Thyroid gland (tissue), 4 donors: ENCODE data around the gene MAST4. TPM values are rescaled to one million over a fixed set of nuclear protein-coding genes. Genes with fewer than 3 reads are reported as not detected.

ENCODE experiments used
- DNase-seq, 2 donors: peaks; one replicate each; pipeline ENCODE4 v3.0.0-alpha.2; 2019
- H3K27ac ChIP-seq, 3 donors: fragments of 200-600 bp; sonication (generic); 1 replicate in 2 of 3; 2 replicates in 1 of 3; pipeline ENCODE4 v1.5.1; 2016 to 2019; ENCODE audit warnings: mild to moderate bottlenecking in 1 of 3, moderate library complexity in 1 of 3
- H3K27me3 ChIP-seq: fragments of 200-600 bp; sonication (generic); one replicate; pipeline ENCODE4 v1.5.1; 2019
- H3K36me3 ChIP-seq, 2 donors: fragments of 200-600 bp; sonication (generic); one replicate each; pipeline ENCODE4 v1.5.1; 2016 to 2019
- H3K4me1 ChIP-seq, 2 donors: fragments of 200-600 bp; sonication (generic); one replicate each; pipeline ENCODE4 v1.5.1; 2017 to 2019
- H3K4me3 ChIP-seq, 3 donors: fragments of 200-600 bp; sonication (generic); replicated peaks in 1 of 3; 1 replicate in 2 of 3; 2 replicates in 1 of 3; pipeline ENCODE4 v1.5.1; 2016; ENCODE audit warnings: mild to moderate bottlenecking in 1 of 3
- H3K9me3 ChIP-seq: fragments of 200-600 bp; sonication (generic); one replicate; pipeline ENCODE4 v1.5.1; 2017
- CTCF ChIP-seq, 6 experiments: fragments of 200-600 bp in 3 of 6; fragments of 450-650 bp in 3 of 6; sonication (generic) in 3 of 6; IDR thresholded peaks; one replicate each; pipeline ENCODE4 v1.5.1; 2016 to 2019; ENCODE audit warnings: antibody characterized with exemption in 6 of 6, mild to moderate bottlenecking in 2 of 6, inconsistent platforms in 1 of 6, moderate library complexity in 1 of 6
- POLR2A ChIP-seq, 2 donors: fragments of 450-650 bp; IDR thresholded peaks; one replicate each; pipeline ENCODE4 v1.6.1; 2017; ENCODE audit warnings: antibody characterized with exemption in 2 of 2, mild to moderate bottlenecking in 2 of 2, moderate library complexity in 1 of 2
- WGBS, 2 donors: methylation state at CpG; one replicate each; pipeline ENCODE4 v1.1.5; 2017; 5-methylcytosine and 5-hydroxymethylcytosine counted together
- intact Hi-C: fragments of 100-400 bp; cut with DNase I; formaldehyde crosslinking; loops from one replicate; pipeline ENCODE4 v1.15.1; 2023
- total RNA-seq, 4 donors: library from RNA; depleted of rRNA; stranded (reverse); fragments of >200 nt; gene quantifications; one replicate each; pipeline ENCODE4 v1.2.3, GENCODE V29; 2016

MAST4 gene
- total RNA-seq, 4 donors from 2014 or later, result 20.2 to 38.3 (median 24.4) TPM

- H3K4me3 ChIP-seq, result no peak overlapping the region
- TF ChIP-seq CTCF (IDR thresholded peaks at IDR 0.05), result no peak
- no peak for DNase-seq
- intact Hi-C loops, result no loop called here
- 71 to 78% methylated on average over 6 of the region's 6 CpGs for WGBS, 2 donors
- no peaks in the 10 kb centered on the region for H3K27me3 ChIP-seq
- H3K4me1 ChIP-seq, result no peaks in the 10 kb centered on the region
- H3K9me3 ChIP-seq, result no peaks in the 10 kb centered on the region
- no peaks in the 10 kb centered on the region for H3K36me3 ChIP-seq
- no peak overlapping the region for H3K27ac ChIP-seq
Measured at GRCh38 chr5:66553916-66554575, 42.1 kb upstream of the MAST4 start.

- DNase-seq, result no peak
- Histone ChIP-seq H3K36me3 (no peaks in the 10 kb centered on the region), H3K4me1 (no peaks in the 10 kb centered on the region), H3K4me3 (no peak overlapping the region), H3K27me3 (no peaks in the 10 kb centered on the region), H3K27ac (no peak overlapping the region), H3K9me3 (no peaks in the 10 kb centered on the region)
- WGBS, 2 donors, result 93 to 95% methylated on average over 2 of the region's 2 CpGs
- intact Hi-C loops, result no loop called here
- no peak for TF ChIP-seq CTCF (IDR thresholded peaks at IDR 0.05)
- TF ChIP-seq POLR2A (IDR thresholded peaks at IDR 0.05), result no peak
Measured at GRCh38 chr5:66554884-66555283, 41.3 kb upstream of the MAST4 start.

GRCh38 chr5:66558560-66558959 is 37.6 kb upstream of the MAST4 start:
- intact Hi-C loops, result no loop called here
- 96 to 98% methylated on average over 3 of the region's 3 CpGs for WGBS, 2 donors
- Histone ChIP-seq H3K4me3 (no peak overlapping the region), H3K27me3 (no peaks in the 10 kb centered on the region), H3K27ac (no peak overlapping the region), H3K9me3 (no peaks in the 10 kb centered on the region), H3K36me3 (no peaks in the 10 kb centered on the region), H3K4me1 (no peaks in the 10 kb centered on the region)
- DNase-seq, result no peak
- TF ChIP-seq CTCF (IDR thresholded peaks at IDR 0.05) (no peak), POLR2A (IDR thresholded peaks at IDR 0.05) (no peak)

DNA sequence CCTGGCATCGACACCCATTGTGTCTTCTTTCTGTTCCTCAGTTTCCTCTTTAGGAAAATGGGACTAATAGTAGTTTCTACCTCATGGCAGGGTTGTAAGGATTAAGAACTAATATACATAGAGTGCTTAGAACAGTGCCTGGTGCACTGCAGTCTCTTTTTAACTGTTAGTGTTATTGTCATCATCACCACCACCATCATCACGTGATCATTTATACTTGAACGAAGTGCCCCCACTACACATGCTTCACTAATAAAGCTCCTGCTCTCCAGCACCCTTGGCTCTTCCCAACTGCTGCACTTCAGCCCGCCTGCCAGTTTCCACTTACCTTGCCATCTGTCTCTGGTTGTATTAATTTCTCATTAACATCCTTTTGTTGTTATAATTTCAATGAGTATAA is 35.8 kb upstream of the MAST4 start:
- intact Hi-C loops, result no loop called here
- no peaks in the 10 kb centered on the region for H3K9me3 ChIP-seq
- no peaks in the 10 kb centered on the region for H3K27me3 ChIP-seq
- WGBS, 2 donors, result 79 to 80% methylated on average over 4 of the region's 4 CpGs
- TF ChIP-seq CTCF (IDR thresholded peaks at IDR 0.05), result no peak
- no peak for TF ChIP-seq POLR2A (IDR thresholded peaks at IDR 0.05)
- H3K36me3 ChIP-seq, result no peaks in the 10 kb centered on the region
- DNase-seq, result no peak
- H3K4me3 ChIP-seq, result no peak overlapping the region
- H3K27ac ChIP-seq, result no peak overlapping the region
- H3K4me1 ChIP-seq, result no peaks in the 10 kb centered on the region

DNA sequence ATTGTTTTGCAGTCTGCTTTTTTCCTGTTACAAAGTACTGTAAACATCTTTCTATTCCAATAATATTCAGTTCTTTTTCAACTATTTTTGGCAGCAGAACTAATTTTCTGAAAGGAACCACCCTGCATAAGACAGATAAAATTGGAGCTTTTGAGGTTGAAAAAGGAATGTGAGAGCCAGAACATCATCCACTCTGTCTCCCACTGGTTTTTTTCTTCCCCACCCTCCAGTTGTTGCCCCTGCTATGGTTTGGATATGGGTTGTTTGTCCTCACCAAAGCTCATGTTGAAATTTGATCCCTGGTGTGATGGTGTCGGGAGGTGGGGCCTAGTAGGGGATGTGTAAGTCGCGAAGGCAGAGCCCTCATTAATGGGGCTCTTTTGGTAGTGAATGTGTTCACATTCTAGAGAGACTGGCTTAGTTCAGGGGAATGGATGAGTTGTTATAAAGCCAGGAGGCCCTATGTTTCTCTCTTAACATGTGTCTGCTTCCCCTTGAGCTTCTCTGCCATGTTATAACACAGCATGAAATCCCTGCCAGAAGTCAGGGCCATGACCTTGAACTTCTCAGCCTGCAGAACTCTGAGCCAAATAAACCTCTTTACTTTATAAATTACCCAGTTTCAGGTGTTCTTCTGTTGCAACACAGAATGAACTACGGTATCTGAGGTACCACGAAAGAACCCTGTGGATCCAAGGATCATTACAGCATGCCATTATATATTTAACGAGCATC is 34.8 kb upstream of the MAST4 start:
- no peaks in the 10 kb centered on the region for H3K36me3 ChIP-seq
- WGBS, 2 donors, result 83 to 89% methylated on average over 6 of the region's 6 CpGs
- H3K4me1 ChIP-seq, result no peaks in the 10 kb centered on the region
- H3K27me3 ChIP-seq, result no peaks in the 10 kb centered on the region
- H3K27ac ChIP-seq, result no peak overlapping the region
- no peak for DNase-seq
- TF ChIP-seq CTCF (IDR thresholded peaks at IDR 0.05) (no peak), POLR2A (IDR thresholded peaks at IDR 0.05) (no peak)
- intact Hi-C loops, result no loop called here
- no peak overlapping the region for H3K4me3 ChIP-seq
- no peaks in the 10 kb centered on the region for H3K9me3 ChIP-seq
